Measurements from ENCODE around the gene CD109. TPM values are rescaled to one million over a fixed set of nuclear protein-coding genes. Genes with fewer than 3 reads are reported as not detected.

CD109 gene
- total RNA-seq, 4 donors from 2014 or later, result 1.3 to 3.8 (median 2.8) TPM

DNA sequence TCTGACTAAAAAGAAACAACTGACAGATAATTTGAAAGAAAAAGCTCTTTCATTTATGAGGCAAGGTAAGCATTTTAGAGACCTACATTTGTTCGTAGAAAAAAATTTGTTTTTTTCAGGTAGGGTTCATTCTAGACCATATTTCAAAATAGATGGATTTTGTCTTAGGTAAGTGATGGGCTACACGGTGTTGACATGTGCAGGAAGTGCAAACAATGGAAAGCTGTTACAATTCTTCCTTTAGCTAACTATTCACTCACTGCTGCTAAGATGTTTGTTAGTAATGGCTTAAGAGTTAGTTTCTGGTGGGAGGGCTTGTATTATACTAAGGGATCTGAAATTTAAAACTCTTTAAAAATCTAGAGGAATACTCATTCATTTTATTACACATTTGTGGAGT, 96.7 kb downstream of the CD109 start:
- Histone ChIP-seq H3K9me3 (no peaks in the 10 kb centered on the region), H3K27ac (no peak overlapping the region), H3K36me3 (no peaks in the 10 kb centered on the region), H3K4me1 (no peaks in the 10 kb centered on the region), H3K4me3 (no peak overlapping the region), H3K27me3 (no peaks in the 10 kb centered on the region)
- DNase-seq (no peak), ATAC-seq (no peak)
- intact Hi-C loops (cut with DNase I; ENCODE audit: low total_unique reads) (no loop called here), in situ Hi-C loops (cut with MboI; ENCODE audit: low sequenced_read_pairs in 4 of 4) (no loop called here)
- no peak for TF ChIP-seq POLR2A (IDR thresholded peaks at IDR 0.05)
- TF ChIP-seq, protein P1, sequence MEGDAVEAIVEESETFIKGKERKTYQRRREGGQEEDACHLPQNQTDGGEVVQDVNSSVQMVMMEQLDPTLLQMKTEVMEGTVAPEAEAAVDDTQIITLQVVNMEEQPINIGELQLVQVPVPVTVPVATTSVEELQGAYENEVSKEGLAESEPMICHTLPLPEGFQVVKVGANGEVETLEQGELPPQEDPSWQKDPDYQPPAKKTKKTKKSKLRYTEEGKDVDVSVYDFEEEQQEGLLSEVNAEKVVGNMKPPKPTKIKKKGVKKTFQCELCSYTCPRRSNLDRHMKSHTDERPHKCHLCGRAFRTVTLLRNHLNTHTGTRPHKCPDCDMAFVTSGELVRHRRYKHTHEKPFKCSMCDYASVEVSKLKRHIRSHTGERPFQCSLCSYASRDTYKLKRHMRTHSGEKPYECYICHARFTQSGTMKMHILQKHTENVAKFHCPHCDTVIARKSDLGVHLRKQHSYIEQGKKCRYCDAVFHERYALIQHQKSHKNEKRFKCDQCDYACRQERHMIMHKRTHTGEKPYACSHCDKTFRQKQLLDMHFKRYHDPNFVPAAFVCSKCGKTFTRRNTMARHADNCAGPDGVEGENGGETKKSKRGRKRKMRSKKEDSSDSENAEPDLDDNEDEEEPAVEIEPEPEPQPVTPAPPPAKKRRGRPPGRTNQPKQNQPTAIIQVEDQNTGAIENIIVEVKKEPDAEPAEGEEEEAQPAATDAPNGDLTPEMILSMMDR (IDR thresholded peaks at IDR 0.05 in 4 of 5, conservative IDR thresholded peaks at IDR 0.05 in 1 of 5), result no peak

GRCh38 chr6:73796881-73797280, 100.9 kb downstream of the CD109 start:
- ATAC-seq, result no peak
- TF ChIP-seq, protein P1 (IDR thresholded peaks at IDR 0.05 in 4 of 5, conservative IDR thresholded peaks at IDR 0.05 in 1 of 5), result no peak
- TF ChIP-seq POLR2A (IDR thresholded peaks at IDR 0.05), result no peak
- intact Hi-C loops (cut with DNase I; ENCODE audit: low total_unique reads) (no loop called here), in situ Hi-C loops (cut with MboI; ENCODE audit: low sequenced_read_pairs in 4 of 4) (no loop called here)
- Histone ChIP-seq H3K36me3 (no peaks in the 10 kb centered on the region), H3K4me3 (no peak overlapping the region), H3K27me3 (no peaks in the 10 kb centered on the region), H3K9me3 (no peaks in the 10 kb centered on the region), H3K4me1 (no peaks in the 10 kb centered on the region), H3K27ac (no peak overlapping the region)
- DNase-seq, result no peak

DNA sequence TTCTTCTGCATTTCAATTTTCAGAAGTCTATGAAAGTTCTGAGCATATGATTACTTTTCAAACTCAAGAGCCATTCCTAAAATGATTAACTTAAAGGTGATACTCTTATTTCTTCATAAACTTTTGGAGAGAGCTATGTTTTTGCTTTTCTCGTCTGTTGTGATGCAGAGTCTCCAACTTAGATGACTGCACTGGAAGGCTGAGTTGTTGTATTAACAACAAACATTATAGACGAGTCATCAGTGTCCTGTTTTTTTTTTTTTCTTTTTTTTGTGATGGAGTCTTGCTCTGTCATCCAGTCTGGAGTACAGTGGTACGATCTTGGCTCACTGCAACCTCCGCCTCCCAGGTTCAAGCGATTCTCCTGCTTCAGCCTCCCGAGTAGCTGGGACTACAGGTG, 101.9 kb downstream of the CD109 start:
- no peaks in the 10 kb centered on the region for H3K36me3 ChIP-seq
- ATAC-seq, result no peak
- DNase-seq, result no peak
- H3K9me3 ChIP-seq, result no peaks in the 10 kb centered on the region
- no peak overlapping the region for H3K27ac ChIP-seq
- H3K4me1 ChIP-seq, result no peaks in the 10 kb centered on the region
- in situ Hi-C loops (cut with MboI; ENCODE audit: low sequenced_read_pairs in 4 of 4) (no loop called here), intact Hi-C loops (cut with DNase I; ENCODE audit: low total_unique reads) (no loop called here)
- TF ChIP-seq POLR2A (IDR thresholded peaks at IDR 0.05), result no peak
- TF ChIP-seq, protein P1 (IDR thresholded peaks at IDR 0.05 in 4 of 5, conservative IDR thresholded peaks at IDR 0.05 in 1 of 5), result no peak
- H3K4me3 ChIP-seq, result no peak overlapping the region
- no peaks in the 10 kb centered on the region for H3K27me3 ChIP-seq

- TF ChIP-seq POLR2A (IDR thresholded peaks at IDR 0.05), result no peak
- TF ChIP-seq, protein P1 (IDR thresholded peaks at IDR 0.05 in 4 of 5, conservative IDR thresholded peaks at IDR 0.05 in 1 of 5), result no peak
- DNase-seq, result peak; percentile 13 to 32
- H3K36me3 ChIP-seq, result no peaks in the 10 kb centered on the region
- H3K27ac ChIP-seq, result peak overlapping the region in 1 of 4 donors; percentile 34
- H3K9me3 ChIP-seq, result no peaks in the 10 kb centered on the region
- H3K4me1 ChIP-seq, result no peaks in the 10 kb centered on the region
- H3K4me3 ChIP-seq, result no peak overlapping the region
- ATAC-seq, result peak; percentile 62 to 85
- no peaks in the 10 kb centered on the region for H3K27me3 ChIP-seq
- intact Hi-C loops (cut with DNase I; ENCODE audit: low total_unique reads), result no loop called here
- in situ Hi-C loops (cut with MboI; ENCODE audit: low sequenced_read_pairs in 4 of 4), result no loop called here
These were observed 102.6 kb downstream of the CD109 start for GRCh38 chr6:73798592-73798991.

DNA sequence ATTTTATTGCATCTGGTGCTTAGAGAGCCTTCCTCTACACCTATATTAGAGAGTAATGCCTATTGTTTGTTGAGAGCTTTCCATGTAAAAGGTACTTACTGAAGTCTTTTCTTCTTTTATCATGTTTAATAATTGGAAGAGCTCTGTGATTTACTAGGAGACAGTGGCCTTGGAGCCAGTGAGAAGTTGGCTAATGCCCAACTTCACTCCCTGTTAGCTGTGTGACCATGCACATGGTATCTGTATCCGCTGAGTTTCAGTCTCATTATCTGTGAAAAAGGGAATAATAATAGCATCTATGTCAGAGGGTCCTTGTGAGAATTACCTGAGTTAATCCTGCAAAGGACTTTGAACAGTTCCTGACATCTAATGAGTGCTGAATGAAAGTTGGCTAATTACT, 105.0 kb downstream of the CD109 start:
- Histone ChIP-seq H3K27me3 (no peaks in the 10 kb centered on the region), H3K36me3 (no peaks in the 10 kb centered on the region), H3K4me3 (no peak overlapping the region), H3K4me1 (no peaks in the 10 kb centered on the region), H3K9me3 (no peaks in the 10 kb centered on the region), H3K27ac (no peak overlapping the region)
- no peak for ATAC-seq
- no peak for DNase-seq
- no peak for TF ChIP-seq POLR2A (IDR thresholded peaks at IDR 0.05)
- TF ChIP-seq, protein P1 (IDR thresholded peaks at IDR 0.05 in 4 of 5, conservative IDR thresholded peaks at IDR 0.05 in 1 of 5), result no peak
- in situ Hi-C loops (cut with MboI; ENCODE audit: low sequenced_read_pairs in 4 of 4) (no loop called here), intact Hi-C loops (cut with DNase I; ENCODE audit: low total_unique reads) (no loop called here)

Measured in gastrocnemius medialis (tissue), 4 donors.